ENCODE data around the gene LPAR6. TPM values are rescaled to one million over a fixed set of nuclear protein-coding genes. Genes with fewer than 3 reads are reported as not detected.

LPAR6 gene
- total and polyA plus RNA-seq, 2 of the 13 experiments (the other 11 are each of a cell fraction or from before 2014, with no cell fraction given), result 24.4 to 149 TPM

DNA sequence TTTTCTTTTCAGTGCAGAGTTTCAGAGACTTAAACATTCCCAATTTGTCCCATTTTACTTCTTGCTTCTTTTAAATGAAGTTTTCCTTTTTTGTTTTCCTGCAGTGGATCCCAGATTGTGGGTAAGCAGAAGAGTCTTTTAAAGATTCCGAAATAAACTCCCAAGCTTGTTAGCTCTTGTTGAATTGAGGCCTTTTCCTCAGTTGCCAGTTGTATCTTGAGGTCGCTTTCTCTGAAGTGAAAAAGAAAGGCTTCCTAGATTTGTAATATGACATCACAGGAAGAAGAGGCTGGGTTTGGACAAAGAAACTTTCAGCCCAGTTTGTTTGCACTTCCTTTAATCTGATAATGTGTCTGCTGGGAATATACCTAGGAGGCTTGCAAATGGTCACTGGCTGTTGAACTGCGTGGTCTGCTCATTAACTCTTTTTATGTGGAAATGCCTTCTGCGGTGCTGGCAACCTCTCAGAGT is at the start of gene LPAR6 (continued):
- TF ChIP-seq TGIF2 (CRISPR knock-in tag; IDR thresholded peaks at IDR 0.05) (no peak), ZNF496 (CRISPR knock-in tag; IDR thresholded peaks at IDR 0.05; ENCODE audit: insufficient replicate concordance) (no peak), ATRX (CRISPR knock-in tag; IDR thresholded peaks at IDR 0.05; ENCODE audit: borderline replicate concordance) (no peak), MEIS1 (CRISPR knock-in tag; IDR thresholded peaks at IDR 0.05; ENCODE audit: borderline replicate concordance) (no peak), YEATS4 (CRISPR knock-in tag; IDR thresholded peaks at IDR 0.05; ENCODE audit: borderline replicate concordance) (no peak), KLF13 (CRISPR knock-in tag; IDR thresholded peaks at IDR 0.05) (no peak), MED8 (CRISPR knock-in tag; IDR thresholded peaks at IDR 0.05; ENCODE audit: insufficient replicate concordance) (peak; percentile 45), ZNF33A (CRISPR knock-in tag; IDR thresholded peaks at IDR 0.05; ENCODE audit: borderline replicate concordance) (no peak), SMAD9 (CRISPR knock-in tag; IDR thresholded peaks at IDR 0.05) (no peak), NONO (IDR thresholded peaks at IDR 0.05) (no peak), NONO (CRISPR knock-in tag; conservative IDR thresholded peaks at IDR 0.05) (no peak), KAT8 (CRISPR knock-in tag; IDR thresholded peaks at IDR 0.05) (peak; percentile 61; the same call in 1 of the 2 replicates), ZNF724P (CRISPR knock-in tag; IDR thresholded peaks at IDR 0.05; ENCODE audit: borderline replicate concordance) (no peak), SIN3A (IDR thresholded peaks at IDR 0.05; ENCODE audit: borderline replicate concordance, low read depth, low read length) (peak; percentile 58; the same call in 1 of the 2 replicates)
- TF ChIP-seq, protein P1, sequence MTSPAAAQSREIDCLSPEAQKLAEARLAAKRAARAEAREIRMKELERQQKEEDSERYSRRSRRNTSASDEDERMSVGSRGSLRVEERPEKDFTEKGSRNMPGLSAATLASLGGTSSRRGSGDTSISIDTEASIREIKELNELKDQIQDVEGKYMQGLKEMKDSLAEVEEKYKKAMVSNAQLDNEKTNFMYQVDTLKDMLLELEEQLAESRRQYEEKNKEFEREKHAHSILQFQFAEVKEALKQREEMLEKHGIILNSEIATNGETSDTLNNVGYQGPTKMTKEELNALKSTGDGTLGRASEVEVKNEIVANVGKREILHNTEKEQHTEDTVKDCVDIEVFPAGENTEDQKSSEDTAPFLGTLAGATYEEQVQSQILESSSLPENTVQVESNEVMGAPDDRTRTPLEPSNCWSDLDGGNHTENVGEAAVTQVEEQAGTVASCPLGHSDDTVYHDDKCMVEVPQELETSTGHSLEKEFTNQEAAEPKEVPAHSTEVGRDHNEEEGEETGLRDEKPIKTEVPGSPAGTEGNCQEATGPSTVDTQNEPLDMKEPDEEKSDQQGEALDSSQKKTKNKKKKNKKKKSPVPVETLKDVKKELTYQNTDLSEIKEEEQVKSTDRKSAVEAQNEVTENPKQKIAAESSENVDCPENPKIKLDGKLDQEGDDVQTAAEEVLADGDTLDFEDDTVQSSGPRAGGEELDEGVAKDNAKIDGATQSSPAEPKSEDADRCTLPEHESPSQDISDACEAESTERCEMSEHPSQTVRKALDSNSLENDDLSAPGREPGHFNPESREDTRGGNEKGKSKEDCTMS (CRISPR knock-in tag; conservative IDR thresholded peaks at IDR 0.05), result no peak
- TF ChIP-seq, protein P2, sequence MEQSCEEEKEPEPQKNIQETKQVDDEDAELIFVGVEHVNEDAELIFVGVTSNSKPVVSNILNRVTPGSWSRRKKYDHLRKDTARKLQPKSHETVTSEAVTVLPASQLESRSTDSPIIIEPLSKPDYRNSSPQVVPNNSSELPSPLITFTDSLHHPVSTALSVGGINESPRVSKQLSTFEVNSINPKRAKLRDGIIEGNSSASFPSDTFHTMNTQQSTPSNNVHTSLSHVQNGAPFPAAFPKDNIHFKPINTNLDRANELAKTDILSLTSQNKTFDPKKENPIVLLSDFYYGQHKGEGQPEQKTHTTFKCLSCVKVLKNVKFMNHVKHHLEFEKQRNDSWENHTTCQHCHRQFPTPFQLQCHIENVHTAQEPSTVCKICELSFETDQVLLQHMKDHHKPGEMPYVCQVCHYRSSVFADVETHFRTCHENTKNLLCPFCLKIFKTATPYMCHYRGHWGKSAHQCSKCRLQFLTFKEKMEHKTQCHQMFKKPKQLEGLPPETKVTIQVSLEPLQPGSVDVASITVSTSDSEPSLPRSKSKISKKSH (CRISPR knock-in tag; IDR thresholded peaks at IDR 0.05; ENCODE audit: borderline replicate concordance), result no peak
- TF ChIP-seq, protein P3, sequence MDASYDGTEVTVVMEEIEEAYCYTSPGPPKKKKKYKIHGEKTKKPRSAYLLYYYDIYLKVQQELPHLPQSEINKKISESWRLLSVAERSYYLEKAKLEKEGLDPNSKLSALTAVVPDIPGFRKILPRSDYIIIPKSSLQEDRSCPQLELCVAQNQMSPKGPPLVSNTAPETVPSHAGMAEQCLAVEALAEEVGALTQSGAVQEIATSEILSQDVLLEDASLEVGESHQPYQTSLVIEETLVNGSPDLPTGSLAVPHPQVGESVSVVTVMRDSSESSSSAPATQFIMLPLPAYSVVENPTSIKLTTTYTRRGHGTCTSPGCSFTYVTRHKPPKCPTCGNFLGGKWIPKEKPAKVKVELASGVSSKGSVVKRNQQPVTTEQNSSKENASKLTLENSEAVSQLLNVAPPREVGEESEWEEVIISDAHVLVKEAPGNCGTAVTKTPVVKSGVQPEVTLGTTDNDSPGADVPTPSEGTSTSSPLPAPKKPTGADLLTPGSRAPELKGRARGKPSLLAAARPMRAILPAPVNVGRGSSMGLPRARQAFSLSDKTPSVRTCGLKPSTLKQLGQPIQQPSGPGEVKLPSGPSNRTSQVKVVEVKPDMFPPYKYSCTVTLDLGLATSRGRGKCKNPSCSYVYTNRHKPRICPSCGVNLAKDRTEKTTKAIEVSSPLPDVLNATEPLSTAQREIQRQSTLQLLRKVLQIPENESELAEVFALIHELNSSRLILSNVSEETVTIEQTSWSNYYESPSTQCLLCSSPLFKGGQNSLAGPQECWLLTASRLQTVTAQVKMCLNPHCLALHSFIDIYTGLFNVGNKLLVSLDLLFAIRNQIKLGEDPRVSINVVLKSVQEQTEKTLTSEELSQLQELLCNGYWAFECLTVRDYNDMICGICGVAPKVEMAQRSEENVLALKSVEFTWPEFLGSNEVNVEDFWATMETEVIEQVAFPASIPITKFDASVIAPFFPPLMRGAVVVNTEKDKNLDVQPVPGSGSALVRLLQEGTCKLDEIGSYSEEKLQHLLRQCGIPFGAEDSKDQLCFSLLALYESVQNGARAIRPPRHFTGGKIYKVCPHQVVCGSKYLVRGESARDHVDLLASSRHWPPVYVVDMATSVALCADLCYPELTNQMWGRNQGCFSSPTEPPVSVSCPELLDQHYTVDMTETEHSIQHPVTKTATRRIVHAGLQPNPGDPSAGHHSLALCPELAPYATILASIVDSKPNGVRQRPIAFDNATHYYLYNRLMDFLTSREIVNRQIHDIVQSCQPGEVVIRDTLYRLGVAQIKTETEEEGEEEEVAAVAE (CRISPR knock-in tag; IDR thresholded peaks at IDR 0.05; ENCODE audit: borderline replicate concordance), result 0 out of 2 replicates have a peak, but pooled peaks have one; percentile 57
- TF ChIP-seq, protein P4, sequence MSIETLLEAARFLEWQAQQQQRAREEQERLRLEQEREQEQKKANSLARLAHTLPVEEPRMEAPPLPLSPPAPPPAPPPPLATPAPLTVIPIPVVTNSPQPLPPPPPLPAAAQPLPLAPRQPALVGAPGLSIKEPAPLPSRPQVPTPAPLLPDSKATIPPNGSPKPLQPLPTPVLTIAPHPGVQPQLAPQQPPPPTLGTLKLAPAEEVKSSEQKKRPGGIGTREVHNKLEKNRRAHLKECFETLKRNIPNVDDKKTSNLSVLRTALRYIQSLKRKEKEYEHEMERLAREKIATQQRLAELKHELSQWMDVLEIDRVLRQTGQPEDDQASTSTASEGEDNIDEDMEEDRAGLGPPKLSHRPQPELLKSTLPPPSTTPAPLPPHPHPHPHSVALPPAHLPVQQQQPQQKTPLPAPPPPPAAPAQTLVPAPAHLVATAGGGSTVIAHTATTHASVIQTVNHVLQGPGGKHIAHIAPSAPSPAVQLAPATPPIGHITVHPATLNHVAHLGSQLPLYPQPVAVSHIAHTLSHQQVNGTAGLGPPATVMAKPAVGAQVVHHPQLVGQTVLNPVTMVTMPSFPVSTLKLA (IDR thresholded peaks at IDR 0.05), result no peak

Data from HepG2 (cell line).